COLO829 (cell line): ENCODE measurements around the gene ZNF749.
"Not testable (repeated sequence)": the region's sequence is repeated elsewhere in the genome, so short reads cannot be mapped to it uniquely, and the experiment has no call there.

ENCODE experiments used
- DNase-seq: peaks from one replicate; pipeline ENCODE4 v3.0.0; 2012; ENCODE audit warnings: low spot score

Gene ZNF749

GRCh38 chr19:57466489-57466888 lies 31.4 kb downstream of the ZNF749 start:
- no peak for DNase-seq

DNA sequence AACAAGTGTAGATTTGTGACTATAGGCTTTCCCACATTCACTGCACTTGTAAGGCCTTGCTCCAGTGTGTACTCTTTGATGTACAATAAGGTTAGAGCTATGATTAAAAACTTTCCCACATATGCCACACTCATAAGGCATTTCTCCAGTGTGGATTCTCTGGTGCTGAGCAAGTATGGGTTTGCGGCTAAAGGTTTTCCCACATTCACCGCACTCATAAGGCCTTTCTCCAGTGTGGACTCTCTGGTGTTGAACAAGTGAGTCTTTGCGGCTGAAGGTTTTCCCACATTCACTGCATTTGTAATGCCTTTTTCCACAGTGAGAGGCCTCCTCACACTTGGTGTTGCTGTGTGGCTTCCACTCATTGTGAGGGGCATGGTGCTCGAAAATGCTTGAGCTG lies 38.5 kb downstream of the ZNF749 start:
- DNase-seq, result no peak

GRCh38 chr19:57477191-57478008 lies 42.3 kb downstream of the ZNF749 start, which contains the start of gene ZNF772:
Gene ZNF772 (minus strand): TSS chr19:57477566. CDS start chr19:57477309, 257 bp downstream.
- DNase-seq, result peak; percentile 89

GRCh38 chr19:57487477-57488298 lies 52.6 kb downstream of the ZNF749 start, which contains the start of gene ZNF419:
Gene ZNF419 (plus strand): TSS chr19:57487750. CDS start chr19:57487951, 201 bp downstream.
- DNase-seq, result peak; percentile 71

- not testable (repeated sequence) for DNase-seq
Measured at GRCh38 chr19:57488299-57488644, 53.1 kb downstream of the ZNF749 start.
